GM21423 (cell line): ENCODE results near the gene ULBP3.
"Not testable (repeated sequence)": the region's sequence is repeated elsewhere in the genome, so short reads cannot be mapped to it uniquely, and the experiment has no call there.

Experiments used
- ATAC-seq: cut with Tn5 transposase; IDR thresholded peaks from one replicate; pipeline ENCODE4 v1.9.1; 2021; ENCODE audit warnings: mild to moderate bottlenecking, moderate library complexity; ENCODE audit not compliant: unreplicated experiment

Gene ULBP3

DNA sequence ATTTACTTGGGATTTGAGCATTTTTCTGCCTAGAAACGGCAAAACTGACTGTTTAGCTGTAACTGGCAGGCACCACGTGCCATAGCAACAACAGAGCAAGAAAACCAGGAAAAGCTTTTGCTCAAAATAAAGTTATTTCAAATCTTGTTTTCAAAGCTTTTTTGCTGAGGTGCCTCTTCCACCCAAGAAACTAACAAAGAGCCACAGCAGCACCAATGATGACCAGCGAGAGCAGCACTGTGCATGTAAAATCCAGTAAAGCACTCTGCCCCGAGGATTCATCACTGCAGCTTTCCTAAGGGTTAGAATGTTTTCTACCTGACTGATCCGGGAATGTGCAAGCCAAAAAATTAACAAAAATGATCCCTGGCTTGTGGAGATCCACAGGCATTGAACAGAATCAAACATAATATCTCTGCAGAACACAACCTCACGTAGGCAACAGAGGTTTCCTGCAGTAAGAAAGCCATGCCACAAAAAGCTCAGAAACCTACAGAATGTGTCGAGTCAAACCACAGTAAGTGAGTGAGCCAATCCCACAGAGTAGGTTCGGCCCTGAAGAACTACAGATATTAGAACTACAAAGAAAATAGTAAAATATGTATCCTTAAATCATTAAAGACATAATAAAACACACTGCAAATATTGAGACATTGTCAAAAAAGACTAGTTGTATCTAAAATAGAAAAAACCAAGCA, 7.4 kb upstream of the ULBP3 start:
- ATAC-seq: no peak

DNA sequence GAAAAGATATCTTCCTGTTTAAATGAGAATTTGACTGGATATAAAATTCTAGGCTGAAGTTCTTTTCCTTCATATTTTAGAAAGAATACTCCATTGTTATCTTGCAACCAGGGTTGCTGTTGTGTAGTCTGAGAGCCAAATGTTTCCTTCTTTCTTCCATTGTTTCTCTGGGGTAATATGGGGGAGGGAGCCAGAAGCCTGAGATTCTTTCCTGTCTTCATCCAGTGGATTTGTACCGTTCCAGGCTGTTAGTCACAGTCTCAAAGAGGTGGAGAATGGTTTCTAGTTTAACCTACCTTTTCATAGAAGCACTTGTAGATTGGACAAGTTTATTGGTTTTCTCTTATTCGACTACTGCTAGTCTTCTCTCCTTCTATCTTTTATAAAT, 6.1 kb upstream of the ULBP3 start:
- ATAC-seq: no peak

DNA sequence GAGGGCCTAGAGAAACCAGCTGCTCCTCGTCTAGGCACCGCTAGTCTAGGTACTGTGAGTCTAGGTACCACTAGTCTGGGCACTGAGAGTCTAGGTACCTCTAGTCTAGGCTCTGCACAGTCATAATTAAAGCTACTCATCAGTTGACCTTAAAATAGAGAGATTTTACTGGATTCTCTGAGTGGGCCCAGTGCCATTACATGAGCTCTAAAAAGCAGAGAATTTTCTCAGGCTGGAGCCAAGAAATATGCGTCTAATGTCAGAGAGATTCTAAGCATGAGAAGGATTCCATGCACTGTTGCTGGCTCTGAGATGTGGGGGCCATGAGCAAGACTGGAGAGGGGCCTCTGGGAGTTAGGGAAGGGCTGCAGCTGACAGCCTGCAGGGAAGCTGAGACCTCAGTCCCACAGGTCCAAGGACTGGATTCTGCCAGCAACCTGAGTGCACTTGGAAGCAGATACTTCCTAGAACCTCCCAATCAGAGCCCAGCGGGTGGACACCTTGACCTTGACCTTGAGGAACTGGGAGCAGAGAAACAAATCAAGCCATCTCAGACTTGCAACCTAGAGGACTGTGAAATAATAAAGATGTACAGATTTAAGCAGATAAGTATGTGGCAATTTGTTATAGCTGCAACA, 5.6 kb upstream of the ULBP3 start:
- not testable (repeated sequence) for ATAC-seq

DNA sequence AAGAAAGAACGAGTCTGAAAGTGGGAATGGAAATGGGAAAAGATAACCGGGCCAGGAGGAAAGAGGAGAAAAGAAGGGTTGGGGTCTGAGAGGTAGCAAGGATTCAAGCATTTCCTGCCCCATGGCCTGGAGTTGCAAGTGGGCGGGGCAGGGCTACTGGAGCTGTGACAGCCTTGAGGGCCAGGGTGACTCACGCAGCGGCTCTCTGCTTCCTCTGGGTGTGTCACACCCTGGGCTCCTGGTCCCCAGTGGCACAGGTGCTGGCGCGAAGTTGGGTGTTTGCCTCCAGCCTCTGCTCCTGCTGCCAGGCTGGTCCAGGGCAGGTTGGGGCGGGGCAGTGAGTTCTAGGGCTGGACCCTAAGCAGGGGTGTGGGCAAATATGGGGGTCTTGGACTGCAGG, 3.3 kb upstream of the ULBP3 start:
- ATAC-seq: no peak

DNA sequence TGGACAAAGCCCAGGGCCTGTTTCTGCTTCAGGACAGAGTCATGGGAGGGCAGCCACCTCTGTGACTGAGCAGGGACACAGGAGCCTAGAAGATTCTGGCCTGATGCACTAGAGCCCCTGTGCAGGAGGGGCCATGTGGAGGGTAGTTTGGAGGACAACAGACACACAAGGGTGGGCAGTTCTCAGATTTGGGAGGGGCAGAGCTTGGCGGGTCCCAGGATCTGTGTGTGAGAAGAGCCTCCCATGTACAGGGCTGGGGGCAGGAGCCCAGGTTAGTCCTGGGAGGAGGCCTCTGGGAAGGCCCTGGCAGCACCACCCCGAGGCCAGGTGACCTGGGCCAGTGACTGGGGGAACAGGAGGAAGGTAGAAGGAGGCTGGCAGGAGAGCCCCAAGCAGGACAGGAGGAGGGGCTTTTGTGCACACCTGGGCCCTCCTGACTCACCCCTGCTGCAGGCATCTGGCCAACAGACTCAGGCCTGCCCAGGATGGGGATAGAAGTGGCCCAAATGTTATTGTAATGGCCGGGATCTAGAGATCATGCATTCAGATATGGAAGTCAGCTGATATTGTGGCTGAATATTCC, 1.4 kb upstream of the ULBP3 start:
- ATAC-seq: no peak

DNA sequence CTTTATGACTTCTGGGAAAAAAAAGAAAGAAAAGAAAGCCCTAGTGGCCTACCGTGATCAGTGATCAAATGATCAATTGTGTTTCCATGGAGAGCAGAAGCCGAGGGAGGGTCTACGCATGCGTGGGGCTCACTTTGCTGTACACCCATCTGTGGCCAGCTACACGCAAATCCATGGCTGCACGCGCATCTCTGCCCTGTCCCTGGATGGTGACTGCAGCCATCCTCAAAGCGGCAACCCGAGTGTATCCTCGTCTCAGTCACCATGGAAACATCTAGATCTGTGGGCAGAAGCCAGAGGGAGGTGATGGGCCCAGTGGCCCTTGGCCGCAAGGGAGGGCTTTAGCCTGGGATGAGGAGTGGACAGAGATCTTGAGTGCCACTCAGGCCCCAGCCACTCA, 785 bp upstream of the ULBP3 start:
- ATAC-seq: no peak

DNA sequence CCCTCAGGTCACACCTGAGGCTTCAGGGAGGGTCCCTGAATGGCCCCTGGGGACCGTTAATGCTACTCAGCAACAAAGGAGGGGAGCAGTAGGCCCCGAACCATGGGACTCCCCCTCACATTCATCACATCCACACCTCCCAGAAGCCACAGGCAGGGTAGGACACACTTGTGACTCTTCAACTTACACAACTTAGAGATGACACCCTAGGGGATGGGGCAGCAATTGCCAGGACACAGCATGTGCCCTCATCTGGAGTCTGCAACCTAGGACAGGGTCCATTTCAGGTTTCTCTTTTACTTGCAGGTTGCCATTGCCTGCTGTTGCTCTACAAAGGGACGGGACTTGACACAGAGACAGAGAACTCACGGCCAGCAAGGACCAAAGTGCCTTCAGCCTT, 770 bp downstream of the ULBP3 start:
- ATAC-seq: no peak

DNA sequence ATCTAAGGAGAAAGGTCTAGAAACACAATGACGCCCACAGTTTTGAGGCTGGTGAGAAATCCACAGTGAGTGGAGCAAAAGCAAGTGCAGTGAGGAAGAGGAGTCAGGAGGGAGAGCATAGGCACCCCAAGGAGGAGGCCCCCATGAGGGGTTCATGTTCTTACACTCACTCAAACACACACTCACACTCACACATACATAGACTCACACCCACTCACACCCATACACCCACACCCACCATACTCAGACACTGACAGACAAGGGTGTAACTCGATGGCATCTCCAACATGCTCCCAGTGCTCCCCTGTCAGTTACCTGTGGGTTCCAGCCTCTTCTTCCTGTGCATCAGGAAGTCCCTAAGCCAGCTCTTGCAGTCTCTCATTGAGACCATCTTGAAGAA, 3.8 kb downstream of the ULBP3 start:
- no peak for ATAC-seq

DNA sequence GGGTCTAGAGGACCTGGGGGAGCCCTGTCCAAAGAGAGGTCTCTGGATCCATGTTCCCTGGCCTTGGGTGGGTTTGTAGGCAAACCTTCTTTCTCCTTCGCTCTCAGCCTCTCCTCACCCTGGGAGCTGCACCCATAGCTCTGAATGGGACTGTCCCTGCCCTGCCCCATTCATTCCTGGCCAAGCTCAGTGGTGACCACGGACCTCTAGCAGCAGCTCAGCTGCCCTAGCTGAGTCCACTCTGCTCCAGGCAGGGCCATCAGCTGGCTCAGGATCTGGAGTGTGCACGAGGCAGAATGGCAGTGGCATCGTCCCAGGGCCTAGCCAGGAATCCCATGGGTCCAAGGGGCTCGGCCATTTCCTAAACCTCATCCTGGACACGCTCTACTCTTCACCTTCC, 5.3 kb downstream of the ULBP3 start:
- no peak for ATAC-seq

DNA sequence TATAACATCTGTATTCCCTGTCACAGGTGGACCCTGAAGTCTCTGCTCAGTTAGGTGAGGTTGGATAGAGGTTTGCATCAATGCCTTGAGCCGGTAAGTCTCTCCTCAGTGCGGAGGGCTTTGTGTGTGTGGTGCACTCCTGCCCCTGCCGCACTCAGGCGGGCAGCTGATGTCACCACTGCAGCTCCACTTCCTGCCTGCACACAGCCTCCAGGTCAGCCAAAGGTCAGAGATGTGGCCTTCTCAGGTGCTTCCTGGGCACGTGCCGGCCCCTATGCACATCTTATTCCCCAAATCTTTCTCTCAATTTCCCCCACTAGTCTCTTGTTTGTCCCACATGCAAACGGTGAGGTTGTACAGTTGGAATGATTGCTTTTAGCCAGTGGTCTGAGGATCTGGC, 8.9 kb downstream of the ULBP3 start:
- ATAC-seq: peak; percentile 67

DNA sequence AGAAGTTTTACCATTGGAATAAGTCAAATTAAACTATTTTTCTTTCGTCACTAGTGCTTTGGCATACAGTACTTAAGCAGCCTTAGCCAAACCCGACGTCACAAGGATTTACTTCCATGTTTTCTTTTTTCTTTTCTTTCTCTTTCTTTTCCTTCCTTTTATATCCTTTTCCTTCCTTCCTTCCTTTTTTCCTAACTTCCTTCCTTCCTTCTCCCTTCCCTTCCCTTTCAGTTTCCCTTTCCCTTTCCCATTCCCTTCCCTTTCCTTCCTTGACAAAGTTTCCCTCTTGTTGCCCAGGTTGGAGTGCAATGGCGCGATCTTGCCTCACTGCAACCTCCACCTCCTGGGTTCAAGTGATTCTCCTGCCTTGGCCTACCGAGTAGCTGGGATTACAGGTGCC, 9.9 kb downstream of the ULBP3 start:
- ATAC-seq: no peak

DNA sequence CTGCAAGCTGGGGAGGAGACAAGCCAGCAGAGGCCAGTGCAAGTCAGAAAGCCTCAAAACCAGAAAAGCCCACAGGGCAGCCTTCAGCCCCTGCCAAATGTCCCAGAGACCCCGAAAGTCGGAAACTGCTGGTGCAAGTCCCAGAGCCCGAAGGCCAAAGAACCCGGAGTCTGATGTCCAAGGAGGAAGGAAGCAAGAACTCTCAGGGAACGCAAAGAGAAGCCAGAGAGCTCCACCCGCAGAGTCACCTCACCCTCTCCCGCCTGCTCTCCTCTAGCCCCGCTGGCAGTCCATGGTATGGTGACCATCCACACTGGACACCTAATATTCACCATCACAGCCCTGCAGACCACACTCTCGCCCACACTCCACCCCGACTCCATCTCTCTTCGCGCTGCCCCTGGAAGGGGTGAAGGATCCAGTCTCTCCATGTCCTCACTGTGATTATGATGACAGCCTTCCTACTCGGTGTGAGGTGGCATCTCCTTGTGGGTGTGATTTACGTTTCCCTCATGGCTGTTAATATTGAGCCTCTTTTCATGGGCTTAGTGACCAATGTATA, 10.6 kb downstream of the ULBP3 start:
- no peak for ATAC-seq

DNA sequence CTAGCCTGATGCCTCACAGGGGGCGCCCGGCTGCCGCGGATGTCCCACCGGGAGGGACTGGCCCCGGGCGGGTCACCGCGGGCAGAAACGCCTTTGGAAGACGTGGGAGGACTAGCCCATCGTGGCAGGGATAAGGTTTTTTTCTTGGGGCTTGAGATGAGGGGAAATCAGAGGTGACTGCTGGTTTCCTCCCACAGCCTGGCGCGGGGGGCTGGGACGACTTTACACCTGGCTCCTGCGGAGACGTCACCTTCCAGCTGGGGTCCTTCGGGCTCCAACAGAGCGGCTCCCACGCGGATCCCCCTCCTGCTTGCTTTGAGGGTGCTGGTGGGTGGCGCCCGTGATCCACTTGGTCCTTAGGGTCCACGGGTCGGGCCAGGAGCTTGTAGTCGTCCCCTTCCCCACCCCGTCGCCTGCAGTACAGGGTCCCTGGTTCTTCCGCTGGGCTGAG, 11.4 kb downstream of the ULBP3 start:
- no peak for ATAC-seq

DNA sequence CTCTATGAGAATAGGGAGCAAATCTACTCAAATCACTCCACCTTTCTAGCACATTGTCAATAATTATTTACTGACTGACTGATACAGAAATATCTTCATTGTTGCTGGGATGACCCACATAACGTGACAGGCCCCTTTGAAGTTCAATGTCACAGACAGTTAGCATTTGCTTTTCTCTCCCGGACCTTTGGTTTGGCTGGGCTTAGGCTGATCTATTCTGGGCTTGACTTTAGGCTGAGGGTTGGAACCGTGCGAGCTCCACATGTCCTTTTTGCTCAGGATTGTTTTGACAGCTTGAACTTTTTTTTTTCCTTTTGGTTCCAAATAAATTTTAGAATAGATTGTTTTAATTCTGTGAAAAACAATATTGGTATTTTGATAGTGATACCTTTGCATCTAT, 12.0 kb downstream of the ULBP3 start:
- no peak for ATAC-seq

DNA sequence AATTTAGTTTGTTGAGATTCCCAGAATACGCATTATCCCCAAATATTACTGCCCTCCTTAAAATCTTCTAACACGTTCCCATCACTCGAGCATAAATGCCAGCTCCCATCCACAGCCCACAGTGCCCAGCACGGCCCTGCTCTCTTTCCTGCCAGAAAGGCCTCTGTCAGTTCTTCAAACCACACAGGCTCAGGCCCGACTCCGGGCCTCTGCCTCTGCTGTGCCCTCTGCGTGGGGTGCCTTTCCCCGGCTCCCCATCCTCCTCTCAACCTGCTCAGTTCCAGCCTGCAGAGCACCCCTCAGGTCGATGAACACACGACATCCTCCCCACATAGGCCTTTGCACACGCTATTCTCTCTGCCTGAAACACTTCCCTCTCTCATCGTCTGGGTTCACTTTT, 12.8 kb downstream of the ULBP3 start:
- no peak for ATAC-seq

DNA sequence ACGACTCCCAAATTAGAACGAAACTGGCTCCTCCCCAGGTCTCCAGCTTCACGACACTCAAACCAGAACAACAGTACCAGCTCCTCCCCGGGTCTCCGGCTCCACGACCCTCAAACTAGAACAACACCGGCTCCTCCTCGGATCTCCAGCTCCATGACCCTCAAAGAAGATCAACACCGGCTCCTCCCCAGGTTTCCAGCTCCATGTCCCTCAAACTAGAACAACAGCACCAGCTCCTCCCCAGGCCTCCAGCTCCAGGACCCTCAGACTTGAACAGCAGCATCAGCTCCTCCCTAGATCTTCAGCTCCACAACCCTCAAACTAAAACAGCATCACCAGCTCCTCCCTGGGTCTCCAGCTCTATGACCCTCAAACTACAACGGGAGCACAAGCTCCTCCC, 13.8 kb downstream of the ULBP3 start:
- ATAC-seq: no peak

DNA sequence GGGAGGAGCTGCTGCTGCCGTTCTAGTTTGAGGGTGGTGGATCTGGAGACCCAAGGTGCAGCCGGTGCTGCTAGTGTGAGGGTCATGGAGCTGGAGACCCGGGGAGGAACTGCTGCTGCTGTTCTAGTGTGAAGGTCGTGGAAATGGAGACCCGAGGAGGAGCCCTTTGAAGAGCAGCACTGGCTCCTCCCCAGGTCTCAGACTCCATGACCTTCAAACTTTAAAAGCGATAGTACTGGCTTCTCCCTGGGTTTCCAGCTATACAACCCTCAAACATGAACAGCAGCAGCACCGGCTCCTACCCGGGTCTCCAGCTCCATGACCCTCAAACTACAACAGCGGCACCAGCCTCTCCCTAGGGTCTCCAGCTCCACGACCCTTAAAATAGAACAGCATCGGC, 15.5 kb downstream of the ULBP3 start:
- ATAC-seq: no peak

DNA sequence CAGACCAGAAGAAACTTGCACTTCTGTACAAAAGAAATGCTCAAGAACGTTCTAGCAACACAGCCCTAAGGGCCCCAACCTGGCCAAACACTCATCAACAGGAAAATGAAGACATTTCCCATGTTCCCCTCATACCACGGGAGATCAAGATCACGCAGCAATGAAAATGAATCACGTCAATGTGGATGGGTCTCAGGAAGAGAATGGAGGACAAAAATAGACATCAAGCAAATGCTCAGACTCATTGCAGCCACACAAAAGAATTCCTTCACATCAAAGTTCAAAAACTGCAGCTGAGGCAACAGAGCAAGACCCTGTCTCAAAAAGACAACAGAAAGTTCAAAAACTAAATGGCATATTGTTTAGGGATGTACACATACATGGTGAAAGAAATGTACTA, 18.1 kb downstream of the ULBP3 start:
- no peak for ATAC-seq

DNA sequence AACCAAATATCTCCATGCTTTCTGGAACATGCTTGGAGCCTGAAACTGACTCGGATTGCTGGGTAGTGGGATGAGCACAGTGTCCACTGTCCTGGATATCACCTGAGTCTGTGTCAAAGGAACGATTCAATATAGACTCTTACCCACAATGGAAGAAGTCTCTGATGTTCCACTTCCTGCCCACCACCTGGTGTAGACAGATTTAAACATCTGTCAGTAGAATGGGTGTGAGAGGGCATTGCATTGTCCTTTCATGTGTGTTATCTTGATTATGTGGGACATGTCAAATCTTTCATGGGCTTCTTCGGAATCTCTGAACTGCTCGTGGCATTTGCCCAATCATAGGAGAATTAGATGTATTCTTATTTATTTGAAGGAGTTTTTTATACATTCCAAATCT, 20.8 kb downstream of the ULBP3 start:
- no peak for ATAC-seq

DNA sequence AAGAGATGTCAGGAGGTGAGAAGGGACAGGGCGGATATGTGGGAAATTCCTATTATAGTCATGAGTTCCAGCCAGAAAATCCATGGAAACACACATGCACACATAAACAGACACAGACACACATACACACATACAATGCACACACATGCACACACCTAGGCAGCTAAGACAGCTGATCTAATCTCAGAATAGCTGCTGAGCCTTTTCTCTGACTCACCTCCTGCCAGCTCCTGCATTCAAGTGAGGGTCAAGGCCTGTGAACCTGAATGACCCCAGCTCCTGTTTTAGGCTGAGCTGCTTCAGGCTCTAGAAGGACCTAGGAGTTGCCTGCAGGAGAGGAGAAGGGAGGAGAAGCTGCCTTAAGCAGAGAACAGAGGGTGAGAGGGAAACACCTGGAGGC, 22.0 kb downstream of the ULBP3 start:
- ATAC-seq: no peak

DNA sequence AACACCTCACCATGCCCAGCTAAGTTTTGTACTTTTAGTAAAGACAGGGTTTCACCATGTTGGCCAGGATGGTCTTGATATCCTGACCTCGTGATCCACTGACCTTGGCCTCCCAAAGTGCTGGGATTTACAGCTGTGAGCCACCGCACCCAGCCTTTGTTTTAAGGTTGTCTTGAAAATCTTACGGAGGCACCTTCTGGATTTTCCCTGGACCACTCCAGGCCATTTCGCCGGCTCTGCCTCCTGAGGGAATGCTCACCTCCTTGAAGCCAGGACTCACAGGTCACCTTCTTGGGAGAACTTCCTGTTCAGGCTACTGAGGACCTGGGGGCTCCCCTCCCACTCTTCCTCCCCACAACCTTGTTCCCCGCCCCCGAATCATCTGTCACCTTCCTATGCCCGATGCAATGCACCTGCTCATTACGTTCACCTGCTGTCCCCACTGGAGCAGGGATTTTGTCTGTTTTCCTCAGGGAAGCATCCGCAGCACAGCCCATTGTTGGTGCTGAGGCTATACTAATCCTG, 24.2 kb downstream of the ULBP3 start:
- no peak for ATAC-seq
